H1 (cell line): Measurements from ENCODE around the gene ASGR1. TPM values are rescaled to one million over a fixed set of nuclear protein-coding genes. Genes with fewer than 3 reads are reported as not detected.

Experiments used
- CTCF ChIA-PET: fragments of 300-600 bp; sonication (Branson Sonifier 250); formaldehyde crosslinking; loops from one replicate; lab custom pipeline; 2021; ENCODE audit not compliant: partially characterized antibody; lab: Charles Lee
- POLR2A ChIA-PET: fragments of 300-600 bp; sonication (Branson Sonifier 250); formaldehyde crosslinking; loops from one replicate; lab custom pipeline; 2021; ENCODE audit warnings: inconsistent platforms; ENCODE audit not compliant: partially characterized antibody; lab: Charles Lee
- DNase-seq, 2 experiments: peaks; one replicate each; pipeline versions ENCODE4 v3.0.0 to v3.0.0-alpha.2; 2010 to 2022; ENCODE audit warnings: low spot score in 2 of 2, low read depth in 1 of 2, mixed read lengths in 1 of 2
- FAIRE-seq: peaks from 2 replicates; lab custom pipeline; 2011; peaks lifted over from hg19 to GRCh38; lab: Jason Lieb, UNC
- H2AFZ ChIP-seq: 2 replicates; pipeline ENCODE4 v1.8.1; 2012; ENCODE audit warnings: low read length, inconsistent platforms
- H2AK5ac ChIP-seq: 2 replicates; pipeline ENCODE4 v1.6.1; 2013; ENCODE audit warnings: low read depth, low read length
- H2BK120ac ChIP-seq: replicated peaks from 2 replicates; pipeline ENCODE3; 2013; ENCODE audit warnings: low read depth, low read length, inconsistent platforms
- H2BK12ac ChIP-seq: 2 replicates; pipeline ENCODE4 v1.6.1; 2013; ENCODE audit warnings: low read depth, low read length
- H2BK15ac ChIP-seq: 2 replicates; pipeline ENCODE4 v1.6.1; 2013; ENCODE audit warnings: low read length
- H2BK20ac ChIP-seq: 2 replicates; pipeline ENCODE4 v1.6.1; 2013; ENCODE audit warnings: low read length
- H2BK5ac ChIP-seq: 2 replicates; pipeline ENCODE4 v1.6.1; 2013; ENCODE audit warnings: low read depth, low read length
- H3K14ac ChIP-seq: 2 replicates; pipeline ENCODE4 v1.6.1; 2013; ENCODE audit warnings: inconsistent platforms; ENCODE audit not compliant: insufficient read length
- H3K18ac ChIP-seq: 2 replicates; pipeline ENCODE4 v1.6.1; 2013; ENCODE audit warnings: low read length; ENCODE audit errors: extremely low read depth
- H3K23ac ChIP-seq: 2 replicates; pipeline ENCODE4 v1.6.1; 2013; ENCODE audit warnings: inconsistent platforms; ENCODE audit not compliant: insufficient read length
- H3K23me2 ChIP-seq: 2 replicates; pipeline ENCODE4 v1.6.1; 2013; ENCODE audit warnings: low read depth, low read length
- H3K27ac ChIP-seq: 2 replicates; pipeline ENCODE4 v1.6.1; 2011; ENCODE audit warnings: low read depth, low read length, inconsistent platforms
- H3K27me3 ChIP-seq, 4 experiments: replicated peaks in 1 of 4; 1 replicate in 1 of 4; 2 replicates in 3 of 4; pipeline versions ENCODE4 v1.6.1 to v1.8.1; 2011 to 2013; ENCODE audit warnings: low read length in 3 of 4, mild to moderate bottlenecking in 3 of 4, inconsistent platforms in 2 of 4, mixed read lengths in 2 of 4, moderate library complexity in 1 of 4; ENCODE audit not compliant: control insufficient read depth in 3 of 4, insufficient read depth in 3 of 4; ENCODE audit errors: extremely low read depth in 1 of 4
- H3K36me3 ChIP-seq, 4 experiments: 2 replicates each; pipeline versions ENCODE4 v1.6.1 to v1.8.1; 2011 to 2013; ENCODE audit warnings: mild to moderate bottlenecking in 4 of 4, low read length in 3 of 4, moderate library complexity in 2 of 4, control low read depth in 1 of 4, inconsistent platforms in 1 of 4; ENCODE audit not compliant: insufficient read depth in 4 of 4, control insufficient read depth in 2 of 4
- H3K4ac ChIP-seq: replicated peaks from 2 replicates; pipeline ENCODE3; 2013; ENCODE audit warnings: low read length, low read depth, mixed read lengths, inconsistent platforms; ENCODE audit not compliant: insufficient read length
- H3K4me1 ChIP-seq, 4 experiments: replicated peaks in 1 of 4; 1 replicate in 1 of 4; 2 replicates in 3 of 4; pipeline versions ENCODE4 v1.6.1 to v1.8.1; 2011 to 2013; ENCODE audit warnings: low read length in 3 of 4, inconsistent platforms in 2 of 4, mixed read lengths in 1 of 4; ENCODE audit not compliant: insufficient read depth in 4 of 4, control insufficient read depth in 3 of 4
- H3K4me2 ChIP-seq, 2 experiments: 2 replicates each; pipeline versions ENCODE4 v1.6.1 to v1.8.1; 2011 to 2013; ENCODE audit warnings: low read depth in 2 of 2, low read length in 2 of 2, control low read depth in 1 of 2, inconsistent platforms in 1 of 2, mild to moderate bottlenecking in 1 of 2; ENCODE audit not compliant: insufficient read depth in 1 of 2
- H3K4me3 ChIP-seq, 4 experiments: fragments of 200-600, 300-600 bp in 1 of 4; sonication (generic), shearing (Covaris generic), sonication (Bioruptor Twin) in 1 of 4; 2 replicates each; pipeline versions ENCODE4 v1.5.1 to v1.8.1; 2011 to 2016; ENCODE audit warnings: low read length in 4 of 4, low read depth in 3 of 4, control low read depth in 2 of 4, inconsistent platforms in 2 of 4, mild to moderate bottlenecking in 2 of 4, mixed read lengths in 1 of 4, moderate library complexity in 1 of 4; ENCODE audit not compliant: insufficient read depth in 2 of 4; ENCODE audit errors: extremely low read depth in 1 of 4
- H3K56ac ChIP-seq: replicated peaks from 2 replicates; pipeline ENCODE3; 2013; ENCODE audit warnings: low read depth, mild to moderate bottlenecking, mixed read lengths, low read length, inconsistent platforms; ENCODE audit not compliant: insufficient read length
- H3K79me1 ChIP-seq: 2 replicates; pipeline ENCODE4 v1.6.1; 2013; ENCODE audit warnings: low read depth, low read length, control low read depth
- H3K79me2 ChIP-seq, 2 experiments: 2 replicates each; pipeline versions ENCODE4 v1.6.1 to v1.8.1; 2012 to 2013; ENCODE audit warnings: low read length in 2 of 2, mild to moderate bottlenecking in 2 of 2, inconsistent platforms in 1 of 2; ENCODE audit not compliant: insufficient read depth in 2 of 2, control insufficient read depth in 1 of 2
- H3K9ac ChIP-seq, 4 experiments: replicated peaks in 1 of 4; 1 replicate in 1 of 4; 2 replicates in 3 of 4; pipeline versions ENCODE4 v1.6.1 to v1.8.1; 2011 to 2013; ENCODE audit warnings: low read depth in 3 of 4, low read length in 3 of 4, control low read depth in 2 of 4, mild to moderate bottlenecking in 2 of 4, moderate library complexity in 2 of 4, inconsistent platforms in 1 of 4; ENCODE audit errors: extremely low read depth in 1 of 4
- H3K9me3 ChIP-seq, 2 experiments: 2 replicates each; pipeline versions ENCODE4 v1.6.1 to v1.8.1; 2012 to 2013; ENCODE audit warnings: mild to moderate bottlenecking in 2 of 2, moderate library complexity in 2 of 2, control low read depth in 1 of 2, inconsistent platforms in 1 of 2, low read depth in 1 of 2, low read length in 1 of 2, mixed read lengths in 1 of 2; ENCODE audit not compliant: insufficient read depth in 2 of 2
- H4K20me1 ChIP-seq, 2 experiments: replicated peaks in 1 of 2; 2 replicates each; pipeline versions ENCODE3 to v1.8.1; 2011 to 2013; ENCODE audit warnings: inconsistent platforms in 2 of 2, low read length in 2 of 2, mild to moderate bottlenecking in 1 of 2; ENCODE audit not compliant: insufficient read depth in 2 of 2, control insufficient read depth in 1 of 2
- H4K5ac ChIP-seq: 2 replicates; pipeline ENCODE4 v1.6.1; 2013; ENCODE audit warnings: low read length, low read depth, mixed read lengths, inconsistent platforms; ENCODE audit not compliant: insufficient read length
- H4K8ac ChIP-seq: 2 replicates; pipeline ENCODE4 v1.8.0; 2013; ENCODE audit warnings: mild to moderate bottlenecking, moderate library complexity, low read length, inconsistent platforms; ENCODE audit not compliant: insufficient read depth; ENCODE audit errors: extremely low read depth
- H4K91ac ChIP-seq: replicated peaks from 2 replicates; pipeline ENCODE3; 2013; ENCODE audit warnings: low read length, mixed read lengths, inconsistent platforms; ENCODE audit not compliant: insufficient read length
- CREB1 ChIP-seq: IDR thresholded peaks from 2 replicates; pipeline ENCODE4 v1.6.1; 2012; ENCODE audit warnings: inconsistent platforms
- EGR1 ChIP-seq: IDR thresholded peaks from 2 replicates; pipeline ENCODE4 v1.6.1; 2011; ENCODE audit warnings: low read depth, low read length, borderline replicate concordance
- EZH2 ChIP-seq: fragments of 200-600 bp; sonication (generic); IDR thresholded peaks from 2 replicates; pipeline ENCODE4 v1.7.1; 2012; ENCODE audit warnings: low read depth, mild to moderate bottlenecking, moderate library complexity, low read length, inconsistent platforms; ENCODE audit not compliant: severe bottlenecking
- FOSL1 ChIP-seq: IDR thresholded peaks from 2 replicates; pipeline ENCODE4 v1.6.1; 2011; ENCODE audit warnings: mild to moderate bottlenecking, low read depth, low read length, moderate library complexity; ENCODE audit not compliant: insufficient read depth
- JUND ChIP-seq: IDR thresholded peaks from 2 replicates; pipeline ENCODE4 v1.6.1; 2011; ENCODE audit warnings: mild to moderate bottlenecking, improper control_type of control experiment, low read length
- SIN3A ChIP-seq, 2 experiments: IDR thresholded peaks in 1 of 2; conservative IDR thresholded peaks in 1 of 2; 2 replicates each; pipeline ENCODE4 v1.6.1; 2011 to 2012; ENCODE audit warnings: low read length in 2 of 2, improper control_type of control experiment in 1 of 2, low read depth in 1 of 2, mild to moderate bottlenecking in 1 of 2
- SP2 ChIP-seq: IDR thresholded peaks from 2 replicates; pipeline ENCODE4 v1.6.1; 2012; ENCODE audit warnings: mild to moderate bottlenecking, low read length, inconsistent platforms
- TEAD4 ChIP-seq: IDR thresholded peaks from 2 replicates; pipeline ENCODE4 v1.6.1; 2012; ENCODE audit warnings: low read depth, low read length, inconsistent platforms, mixed read lengths
- WGBS, 2 experiments: shearing (Covaris generic) in 1 of 2; methylation state at CpG; one replicate each; pipeline versions ENCODE4 v1.1.6 to v1.1.7; 2013 to 2015; ENCODE audit warnings: low lambda C conversion rate in 2 of 2, mixed read lengths in 2 of 2, inconsistent platforms in 1 of 2, low coverage in 1 of 2, missing lambda C conversion rate in 1 of 2; ENCODE audit not compliant: insufficient replicate concordance in 2 of 2, insufficient coverage in 1 of 2, insufficient read length in 1 of 2; ENCODE audit errors: extremely low coverage in 1 of 2, missing lambda C conversion rate in 1 of 2; 5-methylcytosine and 5-hydroxymethylcytosine counted together
- polyA plus RNA-seq, 7 experiments: library from polyadenylated mRNA; depleted of rRNA in 3 of 7; stranded (reverse) in 5 of 7; unstranded in 2 of 7; fragments of >200 nt in 5 of 7; fragments of 200-250 nt in 2 of 7; gene quantifications; 1 replicate in 5 of 7; 2 replicates in 1 of 7; 4 replicates in 1 of 7; pipeline versions ENCODE4 v1.2.1 to v1.2.3, GENCODE V29; 2011 to 2013; ENCODE audit warnings: missing spikeins in 2 of 7, mixed read lengths in 2 of 7
- total RNA-seq: library from RNA; stranded (reverse); fragmentation: NEBNext Ultra II Directional; extraction: Animal tissue kit (Norgen Biotek cat#: 25700); gene quantifications from 2 replicates; pipeline ENCODE4 v1.2.1, GENCODE V29; 2021
- TF ChIP-seq, protein P1 (sequence below): IDR thresholded peaks from 2 replicates; pipeline ENCODE4 v1.6.1; 2011; ENCODE audit warnings: low read depth, mild to moderate bottlenecking, low read length; ENCODE audit not compliant: insufficient read depth
- TF ChIP-seq, protein P2 (sequence below): IDR thresholded peaks from 2 replicates; pipeline ENCODE4 v1.6.1; 2012; ENCODE audit warnings: low read length, inconsistent platforms

ASGR1 gene
- total and polyA plus RNA-seq, 2 of the 8 experiments (the other 6 are each of a cell fraction or from before 2014, with no cell fraction given), result 10.8 to 14.5 TPM

DNA sequence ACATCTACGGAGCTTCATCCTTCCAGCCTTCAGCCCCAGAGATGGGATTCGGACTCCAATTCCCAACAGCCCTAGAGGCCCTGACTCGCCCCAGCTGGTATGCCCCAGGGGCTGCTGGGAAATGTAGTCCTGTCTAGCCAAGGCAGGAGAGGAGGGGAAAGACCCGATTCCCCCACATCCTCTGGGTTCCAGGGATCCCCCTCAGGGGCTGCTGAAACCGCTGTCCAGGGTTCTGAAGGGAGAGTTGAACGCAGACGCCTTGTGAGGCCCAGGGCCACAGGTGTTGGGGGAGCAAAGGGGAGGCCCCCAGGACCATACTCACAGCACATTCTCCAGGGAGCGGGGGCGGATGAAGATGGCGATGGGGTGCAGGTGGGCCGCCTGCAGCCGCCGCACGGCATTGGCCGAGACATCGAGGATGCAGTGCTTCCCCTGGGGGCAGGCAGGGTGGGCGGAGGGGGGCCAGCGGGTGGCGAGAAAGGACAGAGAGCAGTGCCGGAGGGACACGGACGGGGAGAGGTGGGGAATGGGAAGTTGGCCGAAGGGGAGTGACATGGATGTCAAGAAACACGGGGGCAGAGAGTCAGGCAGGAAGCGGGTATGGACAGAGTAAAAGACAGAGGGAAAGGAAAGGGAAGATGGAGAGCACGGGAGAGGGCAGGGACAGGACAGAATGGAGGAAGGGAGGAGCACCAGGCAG, 12.6 kb upstream of the ASGR1 start:
- no peaks in the 10 kb centered on the region for H3K4me1 ChIP-seq
- DNase-seq, result peak; percentile 53 to 86
- FAIRE-seq, result peak; percentile 70
- H3K27me3 ChIP-seq, result no peaks in the 10 kb centered on the region
- WGBS, 2 experiments, result 79% methylated on average over 19 of the region's 26 CpGs; no CpG with 5 or more reads in 1 of the 2 experiments
- peaks cover 13 to 35% (median 25%) of the 10 kb centered on the region in 4 experiments; a peak in 7 of 8 replicates for H3K36me3 ChIP-seq
- H2AFZ ChIP-seq, result no peak overlapping the region
- no peak overlapping the region for H3K18ac ChIP-seq
- H4K91ac ChIP-seq, result no peak overlapping the region
- H3K4ac ChIP-seq, result no peak overlapping the region
- H2BK12ac ChIP-seq, result no peak overlapping the region
- no peak overlapping the region for H3K27ac ChIP-seq
- H3K4me3 ChIP-seq, result no peak overlapping the region
- H3K9ac ChIP-seq, result no peak overlapping the region
- H3K14ac ChIP-seq, result no peak overlapping the region
- no peak overlapping the region for H3K56ac ChIP-seq
- H2BK5ac ChIP-seq, result no peak overlapping the region
- H3K9me3 ChIP-seq, result no peaks in the 10 kb centered on the region
- H3K23me2 ChIP-seq, result no peaks in the 10 kb centered on the region
- no peak overlapping the region for H3K4me2 ChIP-seq
- H4K20me1 ChIP-seq, result peaks cover 5 to 13% of the 10 kb centered on the region in 2 experiments
- no peaks in the 10 kb centered on the region for H3K79me2 ChIP-seq
- H3K23ac ChIP-seq, result no peak overlapping the region
- CTCF ChIA-PET, result interaction anchor here (1.0 to 1.1 kb wide), 2 partner anchors 29 to 146 kb away, joined by 3 read pairs; no protein-coding TSS in a partner anchor
- no peak overlapping the region for H2BK120ac ChIP-seq
- H2AK5ac ChIP-seq, result no peak overlapping the region
- H2BK20ac ChIP-seq, result no peak overlapping the region
- H2BK15ac ChIP-seq, result no peak overlapping the region
- no peak overlapping the region for H4K5ac ChIP-seq
- H3K79me1 ChIP-seq, result no peaks in the 10 kb centered on the region
- no peak overlapping the region; the same call in 1 of the 2 replicates for H4K8ac ChIP-seq
- POLR2A ChIA-PET, result interaction anchor here (1.2 kb wide), 3 partner anchors 14 to 29 kb away, joined by 3 to 7 read pairs (median 6); no protein-coding TSS in a partner anchor
- TF ChIP-seq CREB1 (peak; percentile 72), EGR1 (no peak), JUND (0 out of 2 replicates have a peak, but pooled peaks have one; percentile 63), SIN3A (conservative IDR thresholded peaks at IDR 0.05 in 1 of 2, IDR thresholded peaks at IDR 0.05 in 1 of 2; ENCODE audit: low read depth in 1 of 2, low read length in 2 of 2) (peak; percentile 90 to 98; a peak in 3 of 4 replicates), EZH2 (no peak), SP2 (no peak), TEAD4 (peak; percentile 78), FOSL1 (no peak)
- TF ChIP-seq, protein P1, sequence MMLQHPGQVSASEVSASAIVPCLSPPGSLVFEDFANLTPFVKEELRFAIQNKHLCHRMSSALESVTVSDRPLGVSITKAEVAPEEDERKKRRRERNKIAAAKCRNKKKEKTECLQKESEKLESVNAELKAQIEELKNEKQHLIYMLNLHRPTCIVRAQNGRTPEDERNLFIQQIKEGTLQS, result no peak
- TF ChIP-seq, protein P2, sequence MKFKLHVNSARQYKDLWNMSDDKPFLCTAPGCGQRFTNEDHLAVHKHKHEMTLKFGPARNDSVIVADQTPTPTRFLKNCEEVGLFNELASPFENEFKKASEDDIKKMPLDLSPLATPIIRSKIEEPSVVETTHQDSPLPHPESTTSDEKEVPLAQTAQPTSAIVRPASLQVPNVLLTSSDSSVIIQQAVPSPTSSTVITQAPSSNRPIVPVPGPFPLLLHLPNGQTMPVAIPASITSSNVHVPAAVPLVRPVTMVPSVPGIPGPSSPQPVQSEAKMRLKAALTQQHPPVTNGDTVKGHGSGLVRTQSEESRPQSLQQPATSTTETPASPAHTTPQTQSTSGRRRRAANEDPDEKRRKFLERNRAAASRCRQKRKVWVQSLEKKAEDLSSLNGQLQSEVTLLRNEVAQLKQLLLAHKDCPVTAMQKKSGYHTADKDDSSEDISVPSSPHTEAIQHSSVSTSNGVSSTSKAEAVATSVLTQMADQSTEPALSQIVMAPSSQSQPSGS, result 0 out of 2 replicates have a peak, but pooled peaks have one; percentile 39
